Left hindlimb (tissue), 1 donor: Measurements from ENCODE around the gene TDRD9.

Source experiments
- DNase-seq: peaks from one replicate; pipeline ENCODE4 v3.0.0-alpha.2; 2018

Gene TDRD9

GRCh38 chr14:104094056-104094708, 165.9 kb downstream of the TDRD9 start:
- DNase-seq = peak; percentile 26

GRCh38 chr14:104094709-104095425, 166.6 kb downstream of the TDRD9 start:
- DNase-seq = peak; percentile 66

- DNase-seq = no peak
Measured at GRCh38 chr14:104095426-104096310, 167.4 kb downstream of the TDRD9 start.

- no peak for DNase-seq
Measured at GRCh38 chr14:104096318-104096717, 168.1 kb downstream of the TDRD9 start.

- DNase-seq = peak; percentile 5
Measured at GRCh38 chr14:104096751-104097700, 168.8 kb downstream of the TDRD9 start.

- DNase-seq = peak; percentile 27
Measured at GRCh38 chr14:104098272-104099095, 170.2 kb downstream of the TDRD9 start.

GRCh38 chr14:104099096-104100041, 171.1 kb downstream of the TDRD9 start:
- DNase-seq = peak; percentile 26

- DNase-seq = peak; percentile 16
Measured at GRCh38 chr14:104100171-104101085, 172.2 kb downstream of the TDRD9 start.

- peak; percentile 20 for DNase-seq
Measured at GRCh38 chr14:104101086-104101621, 172.9 kb downstream of the TDRD9 start.

GRCh38 chr14:104101651-104102281, 173.5 kb downstream of the TDRD9 start:
- DNase-seq = peak; percentile 22
